ENCODE data around the gene CANT1.

DNA sequence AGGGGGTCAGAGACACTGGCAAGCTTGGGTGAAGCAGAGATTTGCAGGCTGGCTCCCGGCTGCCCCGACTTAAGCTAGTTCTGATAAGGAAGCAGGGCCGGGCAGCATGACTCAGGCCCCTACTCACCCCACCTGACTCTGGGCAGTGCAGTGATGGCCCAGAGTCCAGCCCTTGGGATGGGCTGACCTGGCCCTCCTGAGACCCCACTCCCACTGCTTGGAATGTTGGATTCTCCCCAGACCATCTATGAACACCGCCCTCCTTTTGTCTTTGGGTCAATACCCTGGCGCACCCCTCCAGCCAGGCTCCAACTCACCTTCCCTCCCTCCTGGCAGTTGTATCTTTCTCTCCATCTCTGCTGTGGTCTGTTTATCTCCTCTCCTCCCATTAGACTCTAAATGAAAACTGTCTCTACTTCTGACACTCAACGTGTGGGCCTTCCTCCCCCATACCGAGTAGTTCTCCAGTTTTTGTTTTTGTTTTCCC is 50.9 kb downstream of the CANT1 start:
- no peak for TF ChIP-seq EZH2 (IDR thresholded peaks at IDR 0.05)
- no peak for TF ChIP-seq POLR2AphosphoS5 (IDR thresholded peaks at IDR 0.05; ENCODE audit: borderline replicate concordance, low read depth, low read length)
